Measurements from ENCODE around the gene PRR18. TPM values are rescaled to one million over a fixed set of nuclear protein-coding genes. Genes with fewer than 3 reads are reported as not detected.
A peak's percentile ranks its signal among the peaks of the same experiment; 100 is the strongest.

PRR18 gene
- total RNA-seq, 1 donor from 2014 or later: not detected

GRCh38 chr6:166267526-166267925, 40.7 kb downstream of the PRR18 start:
- H3K27ac ChIP-seq: no peak overlapping the region
- intact Hi-C loops (cut with DNase I): no loop called here
- no peaks in the 10 kb centered on the region for H3K36me3 ChIP-seq
- H3K9me3 ChIP-seq: no peaks in the 10 kb centered on the region
- TF ChIP-seq CTCF (IDR thresholded peaks at IDR 0.05): no peak
- no peaks in the 10 kb centered on the region for H3K4me1 ChIP-seq
- H3K4me3 ChIP-seq: no peak overlapping the region
- H3K27me3 ChIP-seq: no peaks in the 10 kb centered on the region
- no peak for DNase-seq (ENCODE audit: low spot score in 2 of 2)

GRCh38 chr6:166266336-166266735, 41.9 kb downstream of the PRR18 start:
- intact Hi-C loops (cut with DNase I): no loop called here
- Histone ChIP-seq H3K9me3 (no peaks in the 10 kb centered on the region), H3K27ac (no peak overlapping the region), H3K27me3 (no peaks in the 10 kb centered on the region), H3K4me3 (no peak overlapping the region), H3K36me3 (no peaks in the 10 kb centered on the region), H3K4me1 (no peaks in the 10 kb centered on the region)
- no peak for TF ChIP-seq CTCF (IDR thresholded peaks at IDR 0.05)
- no peak for DNase-seq (ENCODE audit: low spot score in 2 of 2)

- Histone ChIP-seq H3K27me3 (no peaks in the 10 kb centered on the region), H3K9me3 (no peaks in the 10 kb centered on the region), H3K4me1 (no peaks in the 10 kb centered on the region), H3K36me3 (no peaks in the 10 kb centered on the region), H3K27ac (no peak overlapping the region), H3K4me3 (no peak overlapping the region)
- no peak for DNase-seq (ENCODE audit: low spot score in 2 of 2)
- TF ChIP-seq CTCF (IDR thresholded peaks at IDR 0.05): no peak
- intact Hi-C loops (cut with DNase I): no loop called here
Observed at GRCh38 chr6:166262743-166263515, 45.3 kb downstream of the PRR18 start.

GRCh38 chr6:166259296-166259977, 48.8 kb downstream of the PRR18 start:
- intact Hi-C loops (cut with DNase I): no loop called here
- Histone ChIP-seq H3K27me3 (no peaks in the 10 kb centered on the region), H3K4me1 (no peaks in the 10 kb centered on the region), H3K4me3 (no peak overlapping the region), H3K36me3 (no peaks in the 10 kb centered on the region), H3K27ac (peak overlapping the region in 1 of 2 donors; percentile 32), H3K9me3 (no peaks in the 10 kb centered on the region)
- no peak for TF ChIP-seq CTCF (IDR thresholded peaks at IDR 0.05)
- DNase-seq (ENCODE audit: low spot score in 2 of 2): no peak

GRCh38 chr6:166258854-166259276, 49.3 kb downstream of the PRR18 start:
- DNase-seq (ENCODE audit: low spot score in 2 of 2): no peak
- H3K27me3 ChIP-seq: no peaks in the 10 kb centered on the region
- no peaks in the 10 kb centered on the region for H3K36me3 ChIP-seq
- H3K9me3 ChIP-seq: no peaks in the 10 kb centered on the region
- no peak overlapping the region for H3K4me3 ChIP-seq
- no peak for TF ChIP-seq CTCF (IDR thresholded peaks at IDR 0.05)
- H3K4me1 ChIP-seq: peaks cover 0 to under 1% of the 10 kb centered on the region in 2 donors
- peak overlapping the region in 1 of 2 donors; percentile 32 for H3K27ac ChIP-seq
- intact Hi-C loops (cut with DNase I): no loop called here
